Right lobe of liver (tissue), 4 donors: ENCODE data around the gene NCK2.

Source experiments
- POLR2A ChIP-seq: fragments of 450-650 bp; IDR thresholded peaks from one replicate; pipeline ENCODE4 v1.6.1; 2017; ENCODE audit warnings: antibody characterized with exemption, mild to moderate bottlenecking
- TF ChIP-seq, protein P1 (sequence below), 4 donors: fragments of 200-600 bp in 3 of 4; fragments of 450-650 bp in 1 of 4; IDR thresholded peaks; one replicate each; pipeline versions ENCODE4 v1.5.1 to v1.8.0; 2016 to 2022; ENCODE audit warnings: antibody characterized with exemption in 4 of 4, mild to moderate bottlenecking in 2 of 4
- donor health status: DM: no; HTN: no; CAD: no.
- donor health status: DM: no; HTN: no; CAD: no.
- donor health status: DM: no; HTN: yes; CAD: no.

DNA sequence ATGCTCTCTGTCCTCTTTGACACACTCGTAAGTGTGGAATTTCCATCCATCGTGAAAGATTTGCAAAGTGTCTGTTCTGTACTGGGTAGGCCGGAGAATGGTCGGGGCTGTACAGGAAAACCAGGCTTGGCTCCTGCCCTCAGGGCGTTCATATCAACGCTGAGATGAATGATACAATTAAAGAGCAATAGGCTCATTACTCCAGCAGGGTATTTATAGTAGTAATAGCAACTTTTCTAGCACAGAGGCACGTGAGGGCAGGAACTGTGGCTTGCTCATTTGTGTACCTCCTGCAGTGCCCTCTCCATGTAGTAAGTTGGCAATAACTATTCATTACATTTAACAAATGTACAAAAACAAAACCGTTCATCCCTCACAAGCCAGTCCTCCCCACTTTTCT, 5.3 kb upstream of the NCK2 start:
- TF ChIP-seq, protein P1, sequence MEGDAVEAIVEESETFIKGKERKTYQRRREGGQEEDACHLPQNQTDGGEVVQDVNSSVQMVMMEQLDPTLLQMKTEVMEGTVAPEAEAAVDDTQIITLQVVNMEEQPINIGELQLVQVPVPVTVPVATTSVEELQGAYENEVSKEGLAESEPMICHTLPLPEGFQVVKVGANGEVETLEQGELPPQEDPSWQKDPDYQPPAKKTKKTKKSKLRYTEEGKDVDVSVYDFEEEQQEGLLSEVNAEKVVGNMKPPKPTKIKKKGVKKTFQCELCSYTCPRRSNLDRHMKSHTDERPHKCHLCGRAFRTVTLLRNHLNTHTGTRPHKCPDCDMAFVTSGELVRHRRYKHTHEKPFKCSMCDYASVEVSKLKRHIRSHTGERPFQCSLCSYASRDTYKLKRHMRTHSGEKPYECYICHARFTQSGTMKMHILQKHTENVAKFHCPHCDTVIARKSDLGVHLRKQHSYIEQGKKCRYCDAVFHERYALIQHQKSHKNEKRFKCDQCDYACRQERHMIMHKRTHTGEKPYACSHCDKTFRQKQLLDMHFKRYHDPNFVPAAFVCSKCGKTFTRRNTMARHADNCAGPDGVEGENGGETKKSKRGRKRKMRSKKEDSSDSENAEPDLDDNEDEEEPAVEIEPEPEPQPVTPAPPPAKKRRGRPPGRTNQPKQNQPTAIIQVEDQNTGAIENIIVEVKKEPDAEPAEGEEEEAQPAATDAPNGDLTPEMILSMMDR (IDR thresholded peaks at IDR 0.05), result no peak
- TF ChIP-seq POLR2A, result no peak
